ENCODE results near the gene SLC15A4.

GRCh38 chr12:128783129-128783574 is 40.6 kb downstream of the SLC15A4 start:
- no peak for TF ChIP-seq CTCF (conservative IDR thresholded peaks at IDR 0.05; ENCODE audit: low read depth, low read length)
- no peak for TF ChIP-seq RAD21 (IDR thresholded peaks at IDR 0.05; ENCODE audit: low read length)
- TF ChIP-seq RFX5 (IDR thresholded peaks at IDR 0.05; ENCODE audit: low read depth, low read length): no peak

Data from IMR-90 (cell line).